SK-N-SH (cell line): ENCODE results near the gene MUC13. TPM values are rescaled to one million over a fixed set of nuclear protein-coding genes. Genes with fewer than 3 reads are reported as not detected.

Source experiments
- CTCF ChIA-PET: fragments of 300-600, 350-600 bp; formaldehyde crosslinking; extraction: SDS; loops from one replicate; lab custom pipeline; 2021; lab: Yijun Ruan, JAX
- POLR2A ChIA-PET: fragments of 350-600 bp; sonication (Branson Sonifier 250); formaldehyde crosslinking; extraction: SDS; loops from one replicate; lab custom pipeline; 2020; ENCODE audit warnings: antibody characterized with exemption, inconsistent platforms; lab: Yijun Ruan, JAX
- DNase-seq: peaks from one replicate; pipeline ENCODE4 v3.0.0; 2012
- H2AFZ ChIP-seq: fragments of 200-600 bp; sonication (generic); 2 replicates; pipeline ENCODE4 v1.8.1; 2016; ENCODE audit warnings: antibody characterized with exemption, mild to moderate bottlenecking, low read depth
- H3F3A ChIP-seq: fragments of 200-600 bp; sonication (generic); replicated peaks from 2 replicates; pipeline ENCODE3; 2016; ENCODE audit warnings: antibody characterized with exemption, mild to moderate bottlenecking; ENCODE audit not compliant: insufficient read depth
- H3K27ac ChIP-seq, 2 experiments: fragments of 200-500 bp in 1 of 2; fragments of 200-600 bp in 1 of 2; sonication (Bioruptor generic) in 1 of 2; sonication (generic), shearing (Covaris generic) in 1 of 2; 2 replicates each; pipeline versions ENCODE4 v1.5.1 to v1.6.1; 2014 to 2016; ENCODE audit warnings: low read depth in 2 of 2, inconsistent platforms in 1 of 2, low read length in 1 of 2, mild to moderate bottlenecking in 1 of 2, mixed read lengths in 1 of 2
- H3K27me3 ChIP-seq: fragments of 200-600 bp; sonication (generic), shearing (Covaris generic); 2 replicates; pipeline ENCODE4 v1.6.1; 2016; ENCODE audit warnings: mixed run types; ENCODE audit not compliant: insufficient read depth
- H3K36me3 ChIP-seq, 2 experiments: fragments of 200-500 bp in 1 of 2; fragments of 200-600 bp in 1 of 2; sonication (Bioruptor generic) in 1 of 2; sonication (generic) in 1 of 2; replicated peaks in 1 of 2; 2 replicates each; pipeline versions ENCODE3 to v1.5.1; 2014 to 2016; ENCODE audit warnings: low read length in 1 of 2, mild to moderate bottlenecking in 1 of 2; ENCODE audit not compliant: insufficient read depth in 2 of 2, control insufficient read depth in 1 of 2
- H3K4me1 ChIP-seq, 2 experiments: fragments of 200-500 bp in 1 of 2; fragments of 200-600 bp in 1 of 2; sonication (Bioruptor generic) in 1 of 2; sonication (generic), shearing (Covaris generic) in 1 of 2; 2 replicates each; pipeline versions ENCODE4 v1.5.1 to v1.6.1; 2014 to 2016; ENCODE audit warnings: low read depth in 1 of 2, low read length in 1 of 2, mixed run types in 1 of 2; ENCODE audit not compliant: insufficient read depth in 2 of 2, control insufficient read depth in 1 of 2
- H3K4me2 ChIP-seq: fragments of 200-600 bp; sonication (generic), shearing (Covaris generic); 2 replicates; pipeline ENCODE4 v1.6.1; 2017; ENCODE audit warnings: mixed run types
- H3K4me3 ChIP-seq, 2 experiments: fragments of 200-500 bp in 1 of 2; fragments of 200-600 bp in 1 of 2; sonication (Bioruptor generic) in 1 of 2; sonication (generic), shearing (Covaris generic) in 1 of 2; 2 replicates each; pipeline versions ENCODE4 v1.5.1 to v1.8.1; 2014 to 2016; ENCODE audit warnings: low read depth in 2 of 2, inconsistent platforms in 1 of 2, low read length in 1 of 2, mild to moderate bottlenecking in 1 of 2, mixed read lengths in 1 of 2, moderate library complexity in 1 of 2
- H3K79me2 ChIP-seq: fragments of 200-600 bp; sonication (generic); 2 replicates; pipeline ENCODE4 v1.8.1; 2017; ENCODE audit warnings: mild to moderate bottlenecking; ENCODE audit not compliant: insufficient read depth
- H3K9ac ChIP-seq: fragments of 200-600 bp; sonication (generic); 2 replicates; pipeline ENCODE4 v1.6.1; 2017; ENCODE audit warnings: mixed run types
- H3K9me2 ChIP-seq: fragments of 200-600 bp; sonication (generic); 2 replicates; pipeline ENCODE4 v1.6.1; 2017; ENCODE audit warnings: mixed run types
- H3K9me3 ChIP-seq: fragments of 200-600 bp; sonication (generic); 2 replicates; pipeline ENCODE4 v1.6.1; 2017; ENCODE audit warnings: mixed run types, mild to moderate bottlenecking, moderate library complexity
- H4K20me1 ChIP-seq: fragments of 200-600 bp; sonication (generic); 2 replicates; pipeline ENCODE4 v1.6.1; 2017; ENCODE audit warnings: mild to moderate bottlenecking, mixed run types; ENCODE audit not compliant: insufficient read depth
- ELF1 ChIP-seq: IDR thresholded peaks from 2 replicates; pipeline ENCODE4 v1.4.0; 2012
- EZH2phosphoT487 ChIP-seq: fragments of 200-600 bp; sonication (generic); IDR thresholded peaks from 2 replicates; pipeline ENCODE4 v1.6.1; 2017; ENCODE audit warnings: low read depth, mixed run types, mild to moderate bottlenecking, antibody characterized with exemption, moderate library complexity, borderline replicate concordance
- FOXJ3 ChIP-seq: sonication (generic); formaldehyde crosslinking; IDR thresholded peaks from 2 replicates; pipeline ENCODE4 v1.5.1; 2020; ENCODE audit warnings: mild to moderate bottlenecking, missing genetic modification reagents
- JUND ChIP-seq: IDR thresholded peaks from 2 replicates; pipeline ENCODE4 v1.4.0; 2012
- MEF2A ChIP-seq: IDR thresholded peaks from 2 replicates; pipeline ENCODE4 v1.4.0; 2012; ENCODE audit warnings: low read depth, borderline replicate concordance
- MXI1 ChIP-seq: IDR thresholded peaks from 2 replicates; pipeline ENCODE4 v1.6.1; 2012; ENCODE audit warnings: mild to moderate bottlenecking, low read depth, low read length, improper control_type of control experiment
- NFIC ChIP-seq: IDR thresholded peaks from 2 replicates; pipeline ENCODE4 v1.4.0; 2012; ENCODE audit warnings: borderline replicate concordance
- NRF1 ChIP-seq: IDR thresholded peaks from 2 replicates; pipeline ENCODE4 v1.6.1; 2012; ENCODE audit warnings: low read depth, mild to moderate bottlenecking, low read length
- POLR2AphosphoS5 ChIP-seq: IDR thresholded peaks from 2 replicates; pipeline ENCODE4 v1.6.1; 2012; ENCODE audit warnings: low read depth, low read length
- SIN3A ChIP-seq: IDR thresholded peaks from 2 replicates; pipeline ENCODE4 v1.6.1; 2012; ENCODE audit warnings: low read depth, mild to moderate bottlenecking, low read length, moderate library complexity, borderline replicate concordance
- SMC3 ChIP-seq: IDR thresholded peaks from 2 replicates; pipeline ENCODE4 v1.6.1; 2012; ENCODE audit warnings: low read depth, low read length, improper control_type of control experiment
- TAF1 ChIP-seq: IDR thresholded peaks from 2 replicates; pipeline ENCODE4 v1.6.1; 2012; ENCODE audit warnings: low read depth, mild to moderate bottlenecking, low read length, moderate library complexity, borderline replicate concordance
- TCF12 ChIP-seq: IDR thresholded peaks from 2 replicates; pipeline ENCODE4 v1.4.0; 2012
- WGBS: methylation state at CpG from one replicate; pipeline ENCODE4 v1.1.6; 2017; ENCODE audit warnings: low lambda C conversion rate; 5-methylcytosine and 5-hydroxymethylcytosine counted together
- polyA plus RNA-seq, 3 experiments: library from polyadenylated mRNA; depleted of rRNA; stranded (reverse); fragments of >200 nt; gene quantifications; 2 replicates each; pipeline ENCODE4 v1.2.3, GENCODE V29; 2012
- TF ChIP-seq, protein P1 (sequence below): IDR thresholded peaks from 2 replicates; pipeline ENCODE4 v1.4.0; 2012; ENCODE audit warnings: low read depth
- TF ChIP-seq, protein P2 (sequence below): IDR thresholded peaks from 2 replicates; pipeline ENCODE4 v1.4.0; 2012; ENCODE audit warnings: low read depth, borderline replicate concordance
- TF ChIP-seq, protein P3 (sequence below): IDR thresholded peaks from 2 replicates; pipeline ENCODE4; 2012
- TF ChIP-seq, protein P4 (sequence below): fragments of 200-600 bp; sonication (generic); IDR thresholded peaks from 2 replicates; pipeline ENCODE4 v1.6.1; 2017; ENCODE audit warnings: antibody characterized with exemption, mild to moderate bottlenecking, moderate library complexity

Gene MUC13
- polyA plus RNA-seq, 1 of the 3 experiments (the other 2 are of a cell fraction) = not detected

DNA sequence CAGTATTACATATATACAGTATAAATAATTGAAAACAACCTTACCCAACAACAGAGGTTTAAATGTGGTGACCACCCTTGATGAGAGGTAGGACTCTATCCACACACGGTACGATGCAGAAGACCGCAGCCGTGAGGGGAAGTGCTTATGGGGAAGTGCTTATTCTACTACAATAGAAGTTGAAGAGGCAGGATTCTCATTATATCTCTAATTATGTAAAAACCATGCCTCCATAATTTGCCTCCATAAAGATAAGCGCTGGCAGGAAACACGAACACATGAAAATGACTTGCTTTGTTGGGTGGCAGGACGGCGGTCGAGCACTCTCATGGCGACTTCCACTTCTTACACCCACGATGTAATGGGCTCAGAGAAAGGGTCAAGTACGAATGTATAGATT is 7.2 kb upstream of the MUC13 start:
- WGBS = 87% methylated on average over 12 of the region's 12 CpGs

DNA sequence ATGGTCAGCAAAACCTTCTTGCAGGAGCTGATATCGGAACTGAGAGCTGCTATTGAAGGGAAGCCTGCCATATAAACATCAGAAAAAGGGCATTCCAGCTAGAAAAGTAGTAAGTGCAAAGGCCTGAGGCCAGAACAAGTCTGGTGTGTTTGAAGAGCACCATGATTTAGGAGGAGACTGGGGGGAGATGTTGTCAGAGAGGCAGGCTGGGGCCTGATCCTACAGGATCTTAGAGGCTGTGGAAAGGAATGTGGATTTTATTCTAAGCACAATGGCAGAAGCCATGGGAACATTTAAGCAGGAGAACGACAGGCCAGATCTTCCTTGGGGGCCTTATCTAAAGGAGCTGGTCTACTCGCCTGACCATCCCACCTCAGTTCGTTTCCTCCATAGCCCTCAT is 5.1 kb upstream of the MUC13 start:
- DNase-seq = no peak
- H3F3A ChIP-seq = no peaks in the 10 kb centered on the region
- ChIA-PET CTCF (interaction anchor here (0.8 to 2.2 kb wide), 8 partner anchors 11 to 535 kb away, joined by 3 to 8 read pairs (median 3); no protein-coding TSS in a partner anchor), POLR2A (no interaction called here)
- no peak overlapping the region for H3K4me3 ChIP-seq
- no peaks in the 10 kb centered on the region for H3K36me3 ChIP-seq
- peaks cover 0 to 4% of the 10 kb centered on the region in 2 experiments; a peak in 1 of 4 replicates for H3K4me1 ChIP-seq
- no peaks in the 10 kb centered on the region for H4K20me1 ChIP-seq
- no peak overlapping the region for H3K4me2 ChIP-seq
- H3K9ac ChIP-seq = no peak overlapping the region
- no peak overlapping the region for H2AFZ ChIP-seq
- H3K27ac ChIP-seq = no peak overlapping the region
- no peaks in the 10 kb centered on the region for H3K27me3 ChIP-seq
- 83% methylated on average over 4 of the region's 4 CpGs for WGBS
- no peaks in the 10 kb centered on the region for H3K9me3 ChIP-seq
- no peaks in the 10 kb centered on the region for H3K9me2 ChIP-seq
- no peaks in the 10 kb centered on the region for H3K79me2 ChIP-seq
- no peak for TF ChIP-seq NRF1
- no peak for TF ChIP-seq FOXJ3 (CRISPR knock-in tag)
- TF ChIP-seq TAF1 = no peak
- TF ChIP-seq, protein P1, sequence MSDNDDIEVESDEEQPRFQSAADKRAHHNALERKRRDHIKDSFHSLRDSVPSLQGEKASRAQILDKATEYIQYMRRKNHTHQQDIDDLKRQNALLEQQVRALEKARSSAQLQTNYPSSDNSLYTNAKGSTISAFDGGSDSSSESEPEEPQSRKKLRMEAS = no peak
- no peak for TF ChIP-seq MXI1
- TF ChIP-seq JUND = no peak
- TF ChIP-seq EZH2phosphoT487 = no peak
- TF ChIP-seq MEF2A = no peak
- no peak for TF ChIP-seq SIN3A
- TF ChIP-seq, protein P2, sequence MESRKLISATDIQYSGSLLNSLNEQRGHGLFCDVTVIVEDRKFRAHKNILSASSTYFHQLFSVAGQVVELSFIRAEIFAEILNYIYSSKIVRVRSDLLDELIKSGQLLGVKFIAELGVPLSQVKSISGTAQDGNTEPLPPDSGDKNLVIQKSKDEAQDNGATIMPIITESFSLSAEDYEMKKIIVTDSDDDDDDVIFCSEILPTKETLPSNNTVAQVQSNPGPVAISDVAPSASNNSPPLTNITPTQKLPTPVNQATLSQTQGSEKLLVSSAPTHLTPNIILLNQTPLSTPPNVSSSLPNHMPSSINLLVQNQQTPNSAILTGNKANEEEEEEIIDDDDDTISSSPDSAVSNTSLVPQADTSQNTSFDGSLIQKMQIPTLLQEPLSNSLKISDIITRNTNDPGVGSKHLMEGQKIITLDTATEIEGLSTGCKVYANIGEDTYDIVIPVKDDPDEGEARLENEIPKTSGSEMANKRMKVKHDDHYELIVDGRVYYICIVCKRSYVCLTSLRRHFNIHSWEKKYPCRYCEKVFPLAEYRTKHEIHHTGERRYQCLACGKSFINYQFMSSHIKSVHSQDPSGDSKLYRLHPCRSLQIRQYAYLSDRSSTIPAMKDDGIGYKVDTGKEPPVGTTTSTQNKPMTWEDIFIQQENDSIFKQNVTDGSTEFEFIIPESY = no peak

More for the DNA sequence above, 7.2 kb upstream of the MUC13 start:
- Histone ChIP-seq H3K4me1 (peaks cover 0 to 4% of the 10 kb centered on the region in 2 experiments; a peak in 1 of 4 replicates), H3F3A (no peaks in the 10 kb centered on the region), H3K4me2 (no peak overlapping the region), H3K36me3 (no peaks in the 10 kb centered on the region), H3K27ac (no peak overlapping the region), H3K9me3 (no peaks in the 10 kb centered on the region), H3K27me3 (no peaks in the 10 kb centered on the region), H3K9me2 (no peaks in the 10 kb centered on the region), H2AFZ (no peak overlapping the region), H3K79me2 (no peaks in the 10 kb centered on the region), H3K4me3 (no peak overlapping the region), H3K9ac (no peak overlapping the region), H4K20me1 (no peaks in the 10 kb centered on the region)
- TF ChIP-seq NFIC (no peak), SMC3 (no peak), POLR2AphosphoS5 (no peak), MEF2A (no peak), ELF1 (no peak), TCF12 (no peak)
- TF ChIP-seq, protein P3, sequence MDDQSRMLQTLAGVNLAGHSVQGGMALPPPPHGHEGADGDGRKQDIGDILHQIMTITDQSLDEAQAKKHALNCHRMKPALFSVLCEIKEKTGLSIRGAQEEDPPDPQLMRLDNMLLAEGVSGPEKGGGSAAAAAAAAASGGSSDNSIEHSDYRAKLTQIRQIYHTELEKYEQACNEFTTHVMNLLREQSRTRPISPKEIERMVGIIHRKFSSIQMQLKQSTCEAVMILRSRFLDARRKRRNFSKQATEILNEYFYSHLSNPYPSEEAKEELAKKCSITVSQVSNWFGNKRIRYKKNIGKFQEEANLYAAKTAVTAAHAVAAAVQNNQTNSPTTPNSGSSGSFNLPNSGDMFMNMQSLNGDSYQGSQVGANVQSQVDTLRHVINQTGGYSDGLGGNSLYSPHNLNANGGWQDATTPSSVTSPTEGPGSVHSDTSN = no peak
- TF ChIP-seq, protein P4, sequence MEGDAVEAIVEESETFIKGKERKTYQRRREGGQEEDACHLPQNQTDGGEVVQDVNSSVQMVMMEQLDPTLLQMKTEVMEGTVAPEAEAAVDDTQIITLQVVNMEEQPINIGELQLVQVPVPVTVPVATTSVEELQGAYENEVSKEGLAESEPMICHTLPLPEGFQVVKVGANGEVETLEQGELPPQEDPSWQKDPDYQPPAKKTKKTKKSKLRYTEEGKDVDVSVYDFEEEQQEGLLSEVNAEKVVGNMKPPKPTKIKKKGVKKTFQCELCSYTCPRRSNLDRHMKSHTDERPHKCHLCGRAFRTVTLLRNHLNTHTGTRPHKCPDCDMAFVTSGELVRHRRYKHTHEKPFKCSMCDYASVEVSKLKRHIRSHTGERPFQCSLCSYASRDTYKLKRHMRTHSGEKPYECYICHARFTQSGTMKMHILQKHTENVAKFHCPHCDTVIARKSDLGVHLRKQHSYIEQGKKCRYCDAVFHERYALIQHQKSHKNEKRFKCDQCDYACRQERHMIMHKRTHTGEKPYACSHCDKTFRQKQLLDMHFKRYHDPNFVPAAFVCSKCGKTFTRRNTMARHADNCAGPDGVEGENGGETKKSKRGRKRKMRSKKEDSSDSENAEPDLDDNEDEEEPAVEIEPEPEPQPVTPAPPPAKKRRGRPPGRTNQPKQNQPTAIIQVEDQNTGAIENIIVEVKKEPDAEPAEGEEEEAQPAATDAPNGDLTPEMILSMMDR = no peak
- TF ChIP-seq, protein P2 = no peak
- ChIA-PET POLR2A (no interaction called here), CTCF (interaction anchor here (1.5 kb wide), 1 partner anchor 13 kb away, joined by 5 read pairs; no protein-coding TSS in a partner anchor)
- DNase-seq = no peak
